ENCODE results near the gene LIMCH1.

GRCh38 chr4:41509451-41509866, 28.5 kb upstream of the LIMCH1 start:
- TF ChIP-seq, protein P1, sequence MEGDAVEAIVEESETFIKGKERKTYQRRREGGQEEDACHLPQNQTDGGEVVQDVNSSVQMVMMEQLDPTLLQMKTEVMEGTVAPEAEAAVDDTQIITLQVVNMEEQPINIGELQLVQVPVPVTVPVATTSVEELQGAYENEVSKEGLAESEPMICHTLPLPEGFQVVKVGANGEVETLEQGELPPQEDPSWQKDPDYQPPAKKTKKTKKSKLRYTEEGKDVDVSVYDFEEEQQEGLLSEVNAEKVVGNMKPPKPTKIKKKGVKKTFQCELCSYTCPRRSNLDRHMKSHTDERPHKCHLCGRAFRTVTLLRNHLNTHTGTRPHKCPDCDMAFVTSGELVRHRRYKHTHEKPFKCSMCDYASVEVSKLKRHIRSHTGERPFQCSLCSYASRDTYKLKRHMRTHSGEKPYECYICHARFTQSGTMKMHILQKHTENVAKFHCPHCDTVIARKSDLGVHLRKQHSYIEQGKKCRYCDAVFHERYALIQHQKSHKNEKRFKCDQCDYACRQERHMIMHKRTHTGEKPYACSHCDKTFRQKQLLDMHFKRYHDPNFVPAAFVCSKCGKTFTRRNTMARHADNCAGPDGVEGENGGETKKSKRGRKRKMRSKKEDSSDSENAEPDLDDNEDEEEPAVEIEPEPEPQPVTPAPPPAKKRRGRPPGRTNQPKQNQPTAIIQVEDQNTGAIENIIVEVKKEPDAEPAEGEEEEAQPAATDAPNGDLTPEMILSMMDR (optimal IDR thresholded peaks at IDR 0.05 in 1 of 3, IDR thresholded peaks at IDR 0.05 in 1 of 3, conservative IDR thresholded peaks at IDR 0.05 in 1 of 3; ENCODE audit: extremely low read depth in 1 of 3, insufficient read depth in 2 of 3, low read length in 3 of 3), result no peak
- no peak for TF ChIP-seq EZH2 (IDR thresholded peaks at IDR 0.05; ENCODE audit: low read length)

Measured in keratinocyte (primary cell).